GM12878 (cell line): ENCODE data around the gene HCN3.

ENCODE experiments used
- CBX5 ChIP-seq: sonication (generic); IDR thresholded peaks from 2 replicates; pipeline ENCODE4 v1.6.1; 2016; ENCODE audit warnings: low read depth, moderate library complexity, mild to moderate bottlenecking, inconsistent platforms
- EED ChIP-seq: sonication (generic); IDR thresholded peaks from 2 replicates; pipeline ENCODE4 v1.6.1; 2016; ENCODE audit warnings: antibody characterized with exemption, low read depth
- FOXK2 ChIP-seq: fragments of 450-650 bp; IDR thresholded peaks from 2 replicates; pipeline ENCODE4 v1.6.1; 2017; ENCODE audit warnings: mild to moderate bottlenecking, moderate library complexity
- IKZF1 ChIP-seq: fragments of 450-650 bp; conservative IDR thresholded peaks from 2 replicates; pipeline ENCODE4 v1.6.1; 2017; ENCODE audit warnings: antibody characterized with exemption, mild to moderate bottlenecking
- NR2C1 ChIP-seq: fragments of 450-650 bp; IDR thresholded peaks from 2 replicates; pipeline ENCODE4 v1.6.1; 2017; ENCODE audit warnings: antibody characterized with exemption, mild to moderate bottlenecking, moderate library complexity
- POLR2A ChIP-seq: IDR thresholded peaks from 2 replicates; pipeline ENCODE4 v1.6.1; 2011; ENCODE audit warnings: low read depth, mild to moderate bottlenecking, low read length
- ZNF274 ChIP-seq: IDR thresholded peaks from one replicate; pipeline ENCODE4 v1.8.0; 2011; ENCODE audit not compliant: insufficient read length, insufficient read depth
- TF ChIP-seq, protein P1 (sequence below): IDR thresholded peaks from 2 replicates; pipeline ENCODE4 v1.6.1; 2011; ENCODE audit warnings: mild to moderate bottlenecking, low read depth, low read length, moderate library complexity; ENCODE audit not compliant: insufficient replicate concordance
- TF ChIP-seq, protein P2 (sequence below): fragments of 450-650 bp; IDR thresholded peaks from 2 replicates; pipeline ENCODE4 v1.6.1; 2014; ENCODE audit warnings: mild to moderate bottlenecking
- TF ChIP-seq, protein P3 (sequence below), 3 experiments: IDR thresholded peaks in 2 of 3; conservative IDR thresholded peaks in 1 of 3; 2 replicates each; pipeline ENCODE4 v1.5.1; 2011; ENCODE audit warnings: low read depth in 3 of 3, low read length in 3 of 3, mild to moderate bottlenecking in 3 of 3, control low read depth in 2 of 3, moderate library complexity in 2 of 3, inconsistent platforms in 1 of 3, mixed read lengths in 1 of 3; ENCODE audit not compliant: control insufficient read depth in 2 of 3, insufficient read depth in 1 of 3; ENCODE audit errors: extremely low read depth in 1 of 3

DNA sequence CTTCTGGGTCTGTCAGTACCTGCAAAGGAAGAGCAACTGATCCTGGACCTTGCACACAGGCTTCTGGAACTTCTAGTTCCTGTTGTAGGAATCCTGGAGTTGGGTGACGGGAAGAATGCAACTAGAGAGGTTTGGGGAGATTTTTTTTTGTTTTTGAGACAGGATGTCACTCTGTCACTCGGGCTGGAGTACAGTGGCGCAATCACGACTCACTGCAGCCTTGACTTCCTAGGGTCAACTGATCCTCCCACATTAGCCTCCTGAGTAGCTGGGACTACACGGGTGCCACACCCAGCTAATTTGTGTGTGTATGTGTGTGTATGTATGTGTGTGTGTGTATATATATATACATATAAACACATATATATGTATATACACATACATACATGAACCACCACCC, 40.8 kb upstream of the HCN3 start:
- TF ChIP-seq, protein P1, sequence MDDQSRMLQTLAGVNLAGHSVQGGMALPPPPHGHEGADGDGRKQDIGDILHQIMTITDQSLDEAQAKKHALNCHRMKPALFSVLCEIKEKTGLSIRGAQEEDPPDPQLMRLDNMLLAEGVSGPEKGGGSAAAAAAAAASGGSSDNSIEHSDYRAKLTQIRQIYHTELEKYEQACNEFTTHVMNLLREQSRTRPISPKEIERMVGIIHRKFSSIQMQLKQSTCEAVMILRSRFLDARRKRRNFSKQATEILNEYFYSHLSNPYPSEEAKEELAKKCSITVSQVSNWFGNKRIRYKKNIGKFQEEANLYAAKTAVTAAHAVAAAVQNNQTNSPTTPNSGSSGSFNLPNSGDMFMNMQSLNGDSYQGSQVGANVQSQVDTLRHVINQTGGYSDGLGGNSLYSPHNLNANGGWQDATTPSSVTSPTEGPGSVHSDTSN = no peak
- TF ChIP-seq, protein P2, sequence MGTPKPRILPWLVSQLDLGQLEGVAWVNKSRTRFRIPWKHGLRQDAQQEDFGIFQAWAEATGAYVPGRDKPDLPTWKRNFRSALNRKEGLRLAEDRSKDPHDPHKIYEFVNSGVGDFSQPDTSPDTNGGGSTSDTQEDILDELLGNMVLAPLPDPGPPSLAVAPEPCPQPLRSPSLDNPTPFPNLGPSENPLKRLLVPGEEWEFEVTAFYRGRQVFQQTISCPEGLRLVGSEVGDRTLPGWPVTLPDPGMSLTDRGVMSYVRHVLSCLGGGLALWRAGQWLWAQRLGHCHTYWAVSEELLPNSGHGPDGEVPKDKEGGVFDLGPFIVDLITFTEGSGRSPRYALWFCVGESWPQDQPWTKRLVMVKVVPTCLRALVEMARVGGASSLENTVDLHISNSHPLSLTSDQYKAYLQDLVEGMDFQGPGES = no peak
- TF ChIP-seq ZNF274 (no peak), POLR2A (no peak), FOXK2 (no peak), IKZF1 (no peak), EED (no peak), CBX5 (no peak), NR2C1 (no peak)
- TF ChIP-seq, protein P3, sequence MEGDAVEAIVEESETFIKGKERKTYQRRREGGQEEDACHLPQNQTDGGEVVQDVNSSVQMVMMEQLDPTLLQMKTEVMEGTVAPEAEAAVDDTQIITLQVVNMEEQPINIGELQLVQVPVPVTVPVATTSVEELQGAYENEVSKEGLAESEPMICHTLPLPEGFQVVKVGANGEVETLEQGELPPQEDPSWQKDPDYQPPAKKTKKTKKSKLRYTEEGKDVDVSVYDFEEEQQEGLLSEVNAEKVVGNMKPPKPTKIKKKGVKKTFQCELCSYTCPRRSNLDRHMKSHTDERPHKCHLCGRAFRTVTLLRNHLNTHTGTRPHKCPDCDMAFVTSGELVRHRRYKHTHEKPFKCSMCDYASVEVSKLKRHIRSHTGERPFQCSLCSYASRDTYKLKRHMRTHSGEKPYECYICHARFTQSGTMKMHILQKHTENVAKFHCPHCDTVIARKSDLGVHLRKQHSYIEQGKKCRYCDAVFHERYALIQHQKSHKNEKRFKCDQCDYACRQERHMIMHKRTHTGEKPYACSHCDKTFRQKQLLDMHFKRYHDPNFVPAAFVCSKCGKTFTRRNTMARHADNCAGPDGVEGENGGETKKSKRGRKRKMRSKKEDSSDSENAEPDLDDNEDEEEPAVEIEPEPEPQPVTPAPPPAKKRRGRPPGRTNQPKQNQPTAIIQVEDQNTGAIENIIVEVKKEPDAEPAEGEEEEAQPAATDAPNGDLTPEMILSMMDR (IDR thresholded peaks at IDR 0.05 in 2 of 3, conservative IDR thresholded peaks at IDR 0.05 in 1 of 3; ENCODE audit: control insufficient read depth in 2 of 3, extremely low read depth in 1 of 3, insufficient read depth in 1 of 3, low read depth in 3 of 3, low read length in 3 of 3) = no peak
